Astrocyte (in vitro differentiated cells and primary cell): ENCODE results near the gene TNP2. TPM values are rescaled to one million over a fixed set of nuclear protein-coding genes. Genes with fewer than 3 reads are reported as not detected.

ENCODE experiments used
- DNase-seq: peaks from one replicate; pipeline ENCODE4 v3.0.0-alpha.2; 2010; ENCODE audit warnings: low read depth
- FAIRE-seq: peaks from 2 replicates; lab custom pipeline; 2011; peaks lifted over from hg19 to GRCh38; lab: Jason Lieb, UNC
- H2AFZ ChIP-seq: 2 replicates; pipeline ENCODE4 v1.6.0; 2012; ENCODE audit warnings: low read depth, low read length, inconsistent platforms
- H3K27ac ChIP-seq: 2 replicates; pipeline ENCODE4 v1.5.1; 2011; ENCODE audit warnings: low read depth, low read length, inconsistent platforms
- H3K27me3 ChIP-seq: 2 replicates; pipeline ENCODE4 v1.6.0; 2011; ENCODE audit warnings: low read length, inconsistent platforms; ENCODE audit not compliant: insufficient read depth
- H3K36me3 ChIP-seq: 2 replicates; pipeline ENCODE4 v1.5.1; 2011; ENCODE audit warnings: low read length, inconsistent platforms; ENCODE audit not compliant: insufficient read depth
- H3K4me1 ChIP-seq: 2 replicates; pipeline ENCODE4 v1.5.1; 2011; ENCODE audit warnings: low read length, inconsistent platforms; ENCODE audit not compliant: insufficient read depth
- H3K4me2 ChIP-seq: 2 replicates; pipeline ENCODE4 v1.6.0; 2012; ENCODE audit warnings: low read length, inconsistent platforms
- H3K4me3 ChIP-seq: 2 replicates; pipeline ENCODE4 v1.5.1; 2011; ENCODE audit warnings: low read depth, mild to moderate bottlenecking, low read length, inconsistent platforms; ENCODE audit not compliant: insufficient read depth
- H3K79me2 ChIP-seq: 2 replicates; pipeline ENCODE4 v1.6.0; 2012; ENCODE audit warnings: mild to moderate bottlenecking, low read length, inconsistent platforms; ENCODE audit not compliant: insufficient read depth
- H3K9ac ChIP-seq: 2 replicates; pipeline ENCODE4 v1.6.0; 2012; ENCODE audit warnings: mild to moderate bottlenecking, low read length, inconsistent platforms
- H3K9me3 ChIP-seq: 2 replicates; pipeline ENCODE4 v1.5.1; 2012; ENCODE audit warnings: low read depth, mild to moderate bottlenecking, low read length, inconsistent platforms; ENCODE audit not compliant: insufficient read depth
- H4K20me1 ChIP-seq: 2 replicates; pipeline ENCODE4 v1.6.0; 2012; ENCODE audit warnings: low read length, inconsistent platforms; ENCODE audit not compliant: insufficient read depth
- H3K27ac Mint-ChIP-seq: one replicate; pipeline ENCODE4 v1.8.0; 2021; ENCODE audit warnings: mild to moderate bottlenecking, mixed read lengths; ENCODE audit not compliant: unreplicated experiment
- H3K27me3 Mint-ChIP-seq: one replicate; pipeline ENCODE4 v1.8.0; 2021; ENCODE audit warnings: low read depth, mixed read lengths; ENCODE audit not compliant: unreplicated experiment
- H3K36me3 Mint-ChIP-seq: one replicate; pipeline ENCODE4 v1.8.0; 2021; ENCODE audit warnings: low read depth, mixed read lengths; ENCODE audit not compliant: unreplicated experiment
- H3K4me1 Mint-ChIP-seq: one replicate; pipeline ENCODE4 v1.8.0; 2021; ENCODE audit warnings: low read depth, mixed read lengths; ENCODE audit not compliant: unreplicated experiment
- H3K4me3 Mint-ChIP-seq: one replicate; pipeline ENCODE4 v1.8.0; 2021; ENCODE audit warnings: mild to moderate bottlenecking, moderate library complexity, mixed read lengths; ENCODE audit not compliant: unreplicated experiment
- H3K9me3 Mint-ChIP-seq: one replicate; pipeline ENCODE4 v1.8.0; 2021; ENCODE audit warnings: mild to moderate bottlenecking, mixed read lengths; ENCODE audit not compliant: unreplicated experiment
- CTCF ChIP-seq: IDR thresholded peaks from 2 replicates; pipeline ENCODE4 v1.5.1; 2011; ENCODE audit warnings: low read depth, mild to moderate bottlenecking, inconsistent platforms, low read length, moderate library complexity; ENCODE audit not compliant: insufficient read depth
- EZH2 ChIP-seq: IDR thresholded peaks from 2 replicates; pipeline ENCODE4 v1.6.1; 2012; ENCODE audit warnings: mild to moderate bottlenecking, low read length, inconsistent platforms; ENCODE audit not compliant: insufficient read depth
- total RNA-seq: library from RNA; stranded (reverse); gene quantifications from 2 replicates; pipeline ENCODE4 v1.2.1, GENCODE V29; 2021

The TNP2 gene
- total RNA-seq, 1 donor from 2014 or later, result not detected

- no peaks in the 10 kb centered on the region for H3K36me3 ChIP-seq
- H3K27me3 Mint-ChIP-seq, result peaks cover 35% of the 10 kb centered on the region
Observed at GRCh38 chr16:11285842-11286241, 16.7 kb upstream of the TNP2 start.

GRCh38 chr16:11283820-11284248 lies 14.7 kb upstream of the TNP2 start:
- peaks cover 34% of the 10 kb centered on the region for H3K27me3 Mint-ChIP-seq
- H3K36me3 Mint-ChIP-seq, result no peaks in the 10 kb centered on the region
- DNase-seq (no peak), FAIRE-seq (no peak)
- no peak overlapping the region for H3K4me3 Mint-ChIP-seq
- Histone ChIP-seq H3K9me3 (no peaks in the 10 kb centered on the region), H3K4me2 (no peak overlapping the region), H3K36me3 (no peaks in the 10 kb centered on the region), H4K20me1 (no peaks in the 10 kb centered on the region), H2AFZ (no peak overlapping the region), H3K79me2 (no peaks in the 10 kb centered on the region), H3K4me3 (no peak overlapping the region), H3K9ac (no peak overlapping the region), H3K27me3 (peaks cover 6% of the 10 kb centered on the region), H3K27ac (no peak overlapping the region), H3K4me1 (no peaks in the 10 kb centered on the region)
- H3K9me3 Mint-ChIP-seq, result peaks cover 2% of the 10 kb centered on the region
- TF ChIP-seq CTCF, result no peak
- TF ChIP-seq EZH2, result no peak
- H3K27ac Mint-ChIP-seq, result no peak overlapping the region
- H3K4me1 Mint-ChIP-seq, result no peaks in the 10 kb centered on the region

More at GRCh38 chr16:11285842-11286241, 16.7 kb upstream of the TNP2 start:
- no peak overlapping the region for H3K4me3 Mint-ChIP-seq
- no peak for TF ChIP-seq EZH2
- no peaks in the 10 kb centered on the region for H3K36me3 Mint-ChIP-seq
- H3K27ac Mint-ChIP-seq, result no peak overlapping the region
- Histone ChIP-seq H3K27me3 (peaks cover 6% of the 10 kb centered on the region), H3K9ac (no peak overlapping the region), H3K27ac (no peak overlapping the region), H3K4me2 (no peak overlapping the region), H3K9me3 (no peaks in the 10 kb centered on the region), H4K20me1 (no peaks in the 10 kb centered on the region), H2AFZ (no peak overlapping the region), H3K79me2 (no peaks in the 10 kb centered on the region), H3K4me1 (no peaks in the 10 kb centered on the region), H3K4me3 (no peak overlapping the region)
- no peak for FAIRE-seq
- peaks cover 2% of the 10 kb centered on the region for H3K9me3 Mint-ChIP-seq
- DNase-seq, result no peak
- no peaks in the 10 kb centered on the region for H3K4me1 Mint-ChIP-seq

- Mint-ChIP-seq H3K36me3 (peaks cover 2% of the 10 kb centered on the region), H3K9me3 (peaks cover 6% of the 10 kb centered on the region), H3K4me3 (no peak within 1 kb of the TSS), H3K4me1 (no peaks in the 10 kb centered on the region), H3K27ac (no peak within 1 kb of the TSS), H3K27me3 (peaks cover 37% of the 10 kb centered on the region)
- Histone ChIP-seq H2AFZ (no peak within 1 kb of the TSS), H3K4me3 (no peak within 1 kb of the TSS), H4K20me1 (no peaks in the 10 kb centered on the region), H3K9ac (no peak within 1 kb of the TSS), H3K4me1 (no peaks in the 10 kb centered on the region), H3K27ac (no peak within 1 kb of the TSS), H3K79me2 (no peaks in the 10 kb centered on the region), H3K4me2 (no peak within 1 kb of the TSS), H3K9me3 (no peaks in the 10 kb centered on the region), H3K36me3 (no peaks in the 10 kb centered on the region), H3K27me3 (peaks cover 8% of the 10 kb centered on the region)
- TF ChIP-seq CTCF, result no peak
- no peak for TF ChIP-seq EZH2
- no peak for FAIRE-seq
- DNase-seq, result no peak
Observed at GRCh38 chr16:11280616-11281522, 11.7 kb upstream of the TNP2 start, which contains the start of gene PRM1. Gene PRM1 (minus strand): TSS chr16:11281330. CDS start chr16:11281238, 92 bp downstream.
